G401.6 (cell line): ENCODE data around the gene AACS.
"Not testable (repeated sequence)": the region's sequence is repeated elsewhere in the genome, so short reads cannot be mapped to it uniquely, and the experiment has no call there.

Experiments
- FAIRE-seq: peaks from 2 replicates; lab custom pipeline; 2012; peaks lifted over from hg19 to GRCh38; lab: Jason Lieb, UNC

The AACS gene

DNA sequence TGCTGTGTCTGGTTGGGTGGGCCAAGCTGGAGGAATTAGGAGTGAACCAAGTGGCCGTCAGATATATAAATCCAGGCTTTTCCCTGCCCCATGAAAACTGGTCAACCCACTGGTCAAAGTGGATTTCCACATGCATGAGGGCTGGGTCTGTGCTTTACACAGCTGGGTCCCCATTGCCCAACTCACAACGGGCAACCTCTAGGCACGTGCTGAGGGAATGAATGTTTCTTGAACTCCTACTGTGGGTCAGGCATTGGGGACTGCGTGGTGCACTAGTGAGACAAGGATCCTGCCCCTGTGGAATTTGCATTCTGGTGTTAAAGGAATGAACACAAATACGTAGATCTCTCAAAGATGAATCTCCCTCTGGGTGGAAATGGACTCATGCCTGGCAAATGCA is 7.5 kb upstream of the AACS start:
- no peak for FAIRE-seq

GRCh38 chr12:125061229-125061628 is 4.0 kb upstream of the AACS start:
- FAIRE-seq, result no peak

DNA sequence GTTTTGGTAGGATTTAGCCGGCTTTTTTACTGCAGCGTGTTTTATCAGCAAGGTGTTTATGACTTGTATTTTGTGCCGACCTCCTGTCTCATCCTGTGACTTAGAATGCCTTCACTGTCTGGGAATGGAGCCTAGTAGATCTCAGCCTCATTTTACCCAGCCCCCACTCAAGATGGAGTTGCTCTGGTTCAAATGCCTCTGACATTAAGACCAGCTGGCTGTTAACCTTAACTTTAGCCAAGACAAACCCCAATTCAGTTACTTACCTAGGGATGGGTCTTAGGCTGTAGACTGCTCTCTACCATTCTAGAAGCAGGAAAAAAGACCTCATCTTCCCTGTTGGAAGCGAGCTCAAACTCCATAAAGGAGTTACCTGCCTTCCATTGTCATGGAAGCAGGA is 1.7 kb upstream of the AACS start:
- not testable (repeated sequence) for FAIRE-seq

- FAIRE-seq, result no peak
Measured at GRCh38 chr12:125064492-125064891, 743 bp upstream of the AACS start.

GRCh38 chr12:125065919-125066570 is 810 bp downstream of the AACS start:
- no peak for FAIRE-seq

GRCh38 chr12:125068391-125068790 is 3.2 kb downstream of the AACS start:
- FAIRE-seq, result no peak

GRCh38 chr12:125069616-125070015 is 4.4 kb downstream of the AACS start:
- no peak for FAIRE-seq

GRCh38 chr12:125070112-125070511 is 4.9 kb downstream of the AACS start:
- FAIRE-seq, result no peak

DNA sequence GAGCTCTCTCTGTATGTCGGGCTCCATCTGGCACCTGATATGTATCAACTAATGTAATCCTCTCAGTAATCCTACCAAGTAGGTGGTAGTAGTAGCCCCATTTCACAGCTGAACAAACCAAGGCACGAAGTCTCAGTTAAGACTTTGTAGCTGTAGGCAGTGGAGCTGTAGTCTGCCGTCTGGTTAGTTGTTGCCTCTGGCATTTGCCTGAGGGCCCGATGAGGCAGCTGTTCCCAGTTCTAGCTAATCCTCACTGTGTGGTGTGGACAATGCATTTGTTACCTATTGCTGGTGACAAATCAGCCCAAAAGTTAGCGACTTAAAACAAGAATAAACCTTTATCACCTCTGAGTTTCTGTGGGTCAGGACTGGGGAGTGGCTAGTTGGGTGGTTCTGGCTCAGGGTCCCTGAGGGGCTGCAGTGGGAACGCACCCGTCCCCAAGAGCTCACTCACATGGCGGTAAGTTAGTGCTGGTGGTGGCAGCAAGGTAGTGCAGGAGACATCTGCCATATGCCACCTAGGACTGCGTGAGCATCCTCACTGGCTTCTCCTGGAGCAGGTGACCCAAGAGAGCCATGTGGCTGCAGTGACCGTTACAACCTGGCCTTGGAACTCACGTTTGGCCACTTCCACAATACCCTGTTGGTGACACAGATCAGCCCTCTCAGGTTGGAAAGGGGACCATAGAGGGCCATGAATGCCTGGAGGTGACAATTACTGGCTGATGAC is 5.6 kb downstream of the AACS start:
- FAIRE-seq, result no peak

DNA sequence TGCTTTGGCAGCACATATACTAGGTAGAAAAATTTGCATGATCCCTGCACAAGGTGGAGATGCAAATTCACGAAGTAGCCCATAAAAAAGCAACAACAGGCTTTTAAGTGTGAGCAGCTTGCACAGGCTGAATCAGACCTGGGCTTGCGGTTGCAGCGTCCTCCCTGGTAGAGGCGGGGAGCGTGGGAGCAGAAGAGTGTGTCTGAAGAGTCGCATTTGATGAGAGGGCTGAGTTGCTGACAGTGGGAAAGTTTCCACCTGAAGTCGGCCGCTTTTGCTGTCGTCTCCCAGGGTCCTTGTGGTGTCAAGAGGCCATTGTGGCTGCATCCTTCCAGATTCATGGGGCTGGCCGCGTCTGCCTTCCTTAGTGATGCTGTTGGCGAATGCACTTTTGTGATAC is 6.2 kb downstream of the AACS start:
- FAIRE-seq, result no peak

- no peak for FAIRE-seq
Measured at GRCh38 chr12:125072496-125072895, 7.3 kb downstream of the AACS start.

GRCh38 chr12:125074294-125074693 is 9.1 kb downstream of the AACS start:
- FAIRE-seq, result not testable (repeated sequence)

- FAIRE-seq, result no peak
Measured at GRCh38 chr12:125076103-125076502, 10.9 kb downstream of the AACS start.

GRCh38 chr12:125079084-125079483 is 13.8 kb downstream of the AACS start:
- no peak for FAIRE-seq

GRCh38 chr12:125079648-125080645 is 14.7 kb downstream of the AACS start:
- FAIRE-seq, result no peak

DNA sequence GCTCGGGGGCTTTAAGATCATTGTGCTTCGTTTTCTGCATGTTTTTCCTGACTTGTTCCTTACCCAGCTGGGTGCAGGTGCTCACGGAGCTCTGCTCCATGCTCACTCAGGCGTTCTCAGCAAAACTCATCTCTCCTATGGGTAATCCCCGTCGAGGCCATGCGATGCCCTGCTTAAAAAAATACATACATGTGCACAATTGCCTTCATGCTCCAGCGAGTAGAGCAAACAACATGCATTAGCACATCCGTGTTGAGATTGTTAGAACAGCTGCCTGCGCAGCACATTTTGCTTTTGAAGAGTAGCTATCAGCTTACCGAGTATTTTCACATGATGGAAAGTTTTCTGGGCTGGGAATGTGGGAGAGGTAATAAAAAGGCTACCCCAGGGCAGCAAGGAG is 16.2 kb downstream of the AACS start:
- no peak for FAIRE-seq

- FAIRE-seq, result no peak
Measured at GRCh38 chr12:125083072-125083471, 17.8 kb downstream of the AACS start.

GRCh38 chr12:125088199-125088598 is 23.0 kb downstream of the AACS start:
- FAIRE-seq, result not testable (repeated sequence)

DNA sequence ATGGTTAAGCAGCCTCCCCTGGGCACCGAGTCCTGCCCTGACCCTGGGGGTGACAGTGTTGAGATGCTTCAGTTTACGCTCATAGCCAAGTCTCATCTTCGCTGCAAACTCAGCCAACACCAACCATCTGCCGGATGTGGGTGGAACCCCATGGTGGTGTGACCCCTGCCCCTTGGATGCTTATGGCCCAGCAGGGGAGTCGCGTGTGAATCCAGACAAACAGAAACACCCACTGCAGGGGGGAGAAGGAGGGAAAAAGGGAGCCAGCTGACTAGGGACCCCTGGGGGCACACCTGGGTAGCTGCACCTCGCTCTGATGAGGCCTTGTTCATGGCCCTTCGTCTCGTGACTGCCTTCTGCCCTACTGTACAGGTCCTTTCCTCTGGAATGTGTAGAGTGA is 23.8 kb downstream of the AACS start:
- FAIRE-seq, result no peak

GRCh38 chr12:125089626-125090025 is 24.4 kb downstream of the AACS start:
- FAIRE-seq, result no peak

DNA sequence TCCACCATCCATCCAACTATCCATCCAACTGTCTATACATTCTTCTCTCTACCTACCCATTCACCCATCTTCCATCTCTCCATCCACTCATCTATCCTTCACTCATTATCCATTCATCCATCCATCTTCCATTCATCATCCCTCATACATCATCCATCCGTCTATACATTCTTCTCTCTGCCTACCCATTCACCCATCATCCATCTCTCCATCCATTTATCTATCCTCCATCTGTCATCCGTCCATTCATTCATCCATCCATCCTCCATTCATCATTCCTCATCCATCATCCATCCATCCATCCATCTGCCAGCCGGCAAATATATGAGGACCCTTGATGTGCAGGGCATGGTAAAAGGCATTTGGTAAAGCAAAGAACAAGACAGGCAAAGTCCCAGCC is 25.2 kb downstream of the AACS start:
- FAIRE-seq, result no peak

DNA sequence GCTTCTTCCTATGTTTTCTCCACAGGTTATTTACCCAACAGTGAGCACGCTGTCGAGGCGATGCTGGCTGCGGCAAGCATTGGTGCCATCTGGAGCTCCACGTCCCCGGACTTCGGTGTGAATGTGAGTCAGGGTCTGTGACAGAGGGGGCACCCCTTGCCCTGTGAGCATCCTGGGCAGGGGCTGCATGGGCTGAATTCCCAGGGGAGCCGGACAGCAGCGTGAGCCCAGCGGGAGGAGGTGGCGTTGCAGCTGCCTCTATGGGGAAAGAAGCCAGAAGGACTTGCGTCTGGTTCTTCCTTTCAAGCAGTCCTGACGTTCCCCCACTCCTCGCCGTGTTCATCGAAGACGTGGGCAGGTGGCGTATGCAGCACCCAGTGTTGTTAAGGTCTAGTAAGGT is 26.2 kb downstream of the AACS start:
- no peak for FAIRE-seq
